HL-60 (cell line): ENCODE data around the gene MAP1B.

ENCODE experiments used
- DNase-seq, 2 experiments: peaks; one replicate each; pipeline ENCODE4 v3.0.0-alpha.2; 2010 to 2020; ENCODE audit warnings: low read depth in 1 of 2, low spot score in 1 of 2
- H3K27ac ChIP-seq: fragments of 250-450 bp; sonication (Bioruptor Pico); replicated peaks from 2 replicates; pipeline ENCODE4 v1.5.1; 2020; ENCODE audit warnings: mild to moderate bottlenecking, moderate library complexity
- H3K27me3 ChIP-seq: fragments of 250-450 bp; sonication (Bioruptor Pico); 2 replicates; pipeline ENCODE4 v1.5.1; 2021; ENCODE audit warnings: mild to moderate bottlenecking, moderate library complexity; ENCODE audit not compliant: insufficient read depth, poor library complexity, severe bottlenecking
- H3K4me3 ChIP-seq: replicated peaks from 2 replicates; pipeline ENCODE4 v1.5.1; 2011; ENCODE audit warnings: mild to moderate bottlenecking, control low read depth, low read length; ENCODE audit not compliant: insufficient read depth
- CTCF ChIP-seq: IDR thresholded peaks from one replicate; pipeline ENCODE4 v1.5.1; 2011; ENCODE audit warnings: low read length, control low read depth, inconsistent platforms; ENCODE audit not compliant: insufficient read depth
- GABPA ChIP-seq: IDR thresholded peaks from 2 replicates; pipeline ENCODE4 v1.6.1; 2012; ENCODE audit warnings: low read depth
- POLR2AphosphoS5 ChIP-seq: IDR thresholded peaks from 2 replicates; pipeline ENCODE4 v1.6.1; 2012; ENCODE audit warnings: low read depth
- SPI1 ChIP-seq: IDR thresholded peaks from 2 replicates; pipeline ENCODE4 v1.6.1; 2012; ENCODE audit warnings: low read depth, mild to moderate bottlenecking, borderline replicate concordance
- TF ChIP-seq, protein P1 (sequence below): IDR thresholded peaks from 2 replicates; pipeline ENCODE4 v1.6.1; 2012; ENCODE audit warnings: low read depth; ENCODE audit not compliant: insufficient replicate concordance

The MAP1B gene

DNA sequence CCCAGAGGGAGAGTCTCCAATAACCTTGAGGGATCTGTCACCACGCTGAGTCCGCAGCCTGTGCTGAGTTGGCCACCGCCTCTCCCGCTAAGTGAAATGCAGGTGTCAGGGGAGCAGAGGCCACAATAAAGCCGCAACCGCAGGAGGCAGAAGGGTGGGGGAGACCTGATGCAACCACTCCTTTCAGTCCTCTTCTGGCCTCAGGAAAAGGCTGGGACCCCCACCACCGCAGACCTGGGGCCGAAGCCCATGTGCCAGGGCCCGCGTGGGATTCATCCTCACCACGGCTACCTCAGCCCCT lies 576 bp downstream of the MAP1B start:
- DNase-seq = no peak
- peaks cover 14% of the 10 kb centered on the region for H3K27me3 ChIP-seq
- H3K27ac ChIP-seq = no peak overlapping the region
- no peak for TF ChIP-seq POLR2AphosphoS5
- no peak for TF ChIP-seq CTCF
- TF ChIP-seq GABPA = no peak
- TF ChIP-seq, protein P1, sequence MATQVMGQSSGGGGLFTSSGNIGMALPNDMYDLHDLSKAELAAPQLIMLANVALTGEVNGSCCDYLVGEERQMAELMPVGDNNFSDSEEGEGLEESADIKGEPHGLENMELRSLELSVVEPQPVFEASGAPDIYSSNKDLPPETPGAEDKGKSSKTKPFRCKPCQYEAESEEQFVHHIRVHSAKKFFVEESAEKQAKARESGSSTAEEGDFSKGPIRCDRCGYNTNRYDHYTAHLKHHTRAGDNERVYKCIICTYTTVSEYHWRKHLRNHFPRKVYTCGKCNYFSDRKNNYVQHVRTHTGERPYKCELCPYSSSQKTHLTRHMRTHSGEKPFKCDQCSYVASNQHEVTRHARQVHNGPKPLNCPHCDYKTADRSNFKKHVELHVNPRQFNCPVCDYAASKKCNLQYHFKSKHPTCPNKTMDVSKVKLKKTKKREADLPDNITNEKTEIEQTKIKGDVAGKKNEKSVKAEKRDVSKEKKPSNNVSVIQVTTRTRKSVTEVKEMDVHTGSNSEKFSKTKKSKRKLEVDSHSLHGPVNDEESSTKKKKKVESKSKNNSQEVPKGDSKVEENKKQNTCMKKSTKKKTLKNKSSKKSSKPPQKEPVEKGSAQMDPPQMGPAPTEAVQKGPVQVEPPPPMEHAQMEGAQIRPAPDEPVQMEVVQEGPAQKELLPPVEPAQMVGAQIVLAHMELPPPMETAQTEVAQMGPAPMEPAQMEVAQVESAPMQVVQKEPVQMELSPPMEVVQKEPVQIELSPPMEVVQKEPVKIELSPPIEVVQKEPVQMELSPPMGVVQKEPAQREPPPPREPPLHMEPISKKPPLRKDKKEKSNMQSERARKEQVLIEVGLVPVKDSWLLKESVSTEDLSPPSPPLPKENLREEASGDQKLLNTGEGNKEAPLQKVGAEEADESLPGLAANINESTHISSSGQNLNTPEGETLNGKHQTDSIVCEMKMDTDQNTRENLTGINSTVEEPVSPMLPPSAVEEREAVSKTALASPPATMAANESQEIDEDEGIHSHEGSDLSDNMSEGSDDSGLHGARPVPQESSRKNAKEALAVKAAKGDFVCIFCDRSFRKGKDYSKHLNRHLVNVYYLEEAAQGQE = no peak
- TF ChIP-seq SPI1 = no peak
- H3K4me3 ChIP-seq = no peak overlapping the region

DNA sequence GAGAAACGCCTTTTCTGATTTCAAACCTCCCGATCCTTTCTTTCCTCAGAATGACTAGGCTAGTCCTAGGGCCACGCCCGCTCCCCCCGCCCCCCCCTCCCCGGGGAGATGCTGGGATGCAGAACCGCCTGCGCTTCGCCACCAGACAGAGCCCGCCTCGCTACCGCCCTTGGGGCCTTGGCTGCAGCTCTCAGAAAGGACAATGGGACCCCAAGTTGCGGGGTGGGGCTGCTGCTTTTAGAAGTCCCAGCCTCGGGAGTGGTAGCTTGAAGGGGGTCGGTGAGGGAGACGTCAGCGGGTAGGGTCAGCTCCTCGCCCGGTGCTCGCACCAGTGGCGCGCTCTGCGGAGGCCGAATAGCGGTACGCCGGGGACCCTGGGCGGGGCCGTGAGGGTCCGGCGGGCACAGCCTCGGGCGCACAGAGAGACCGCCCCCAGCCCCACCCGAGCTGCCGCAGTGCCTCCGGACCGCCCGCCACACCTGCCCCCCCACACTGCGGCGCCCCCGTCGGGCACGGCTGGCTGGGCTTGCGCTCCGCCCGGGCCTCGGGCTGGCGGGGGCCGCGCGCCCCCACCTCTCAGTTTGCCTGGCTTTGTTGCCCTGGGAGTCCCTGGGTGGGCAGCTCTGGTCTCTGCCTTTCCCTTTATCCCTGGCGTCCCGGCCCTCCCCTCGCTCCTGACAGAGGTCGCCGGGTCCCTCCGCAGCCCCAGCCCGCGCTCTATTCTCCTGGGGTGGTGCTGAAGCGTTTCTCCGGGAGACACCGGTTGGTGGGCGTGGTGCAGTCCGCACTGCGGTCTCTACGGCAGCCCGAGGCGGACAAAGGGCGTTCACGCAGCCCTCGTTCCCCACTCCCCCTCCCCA lies 1.2 kb downstream of the MAP1B start:
- Histone ChIP-seq H3K4me3 (peak overlapping the region; percentile 35), H3K27ac (no peak overlapping the region), H3K27me3 (peaks cover 14% of the 10 kb centered on the region)
- peak in 1 of 2 experiments; percentile 1 for DNase-seq
- TF ChIP-seq GABPA (no peak), POLR2AphosphoS5 (no peak), CTCF (no peak), SPI1 (no peak)
- TF ChIP-seq, protein P1 = peak; percentile 46

- no peak for TF ChIP-seq SPI1
- TF ChIP-seq, protein P1 = no peak
- no peak for TF ChIP-seq POLR2AphosphoS5
- TF ChIP-seq CTCF = no peak
- TF ChIP-seq GABPA = no peak
- DNase-seq = no peak
- Histone ChIP-seq H3K27ac (no peak overlapping the region), H3K4me3 (peak overlapping the region; percentile 35; the same call in 1 of the 2 replicates), H3K27me3 (peaks cover 14% of the 10 kb centered on the region)
These were observed 1.8 kb downstream of the MAP1B start for GRCh38 chr5:72109062-72109411.
